Neural progenitor cell (in vitro differentiated cells): ENCODE results near the gene CEBPA.

ENCODE experiments used
- EZH2 ChIP-seq: fragments of 200-600 bp; sonication (generic); IDR thresholded peaks from 2 replicates; pipeline ENCODE4 v1.6.1; 2017; ENCODE audit warnings: antibody characterized with exemption, mild to moderate bottlenecking, moderate library complexity
- TF ChIP-seq, protein P1 (sequence below): fragments of 200-600 bp; sonication (generic); IDR thresholded peaks from 2 replicates; pipeline ENCODE4 v1.5.1; 2017; ENCODE audit warnings: antibody characterized with exemption, mild to moderate bottlenecking

DNA sequence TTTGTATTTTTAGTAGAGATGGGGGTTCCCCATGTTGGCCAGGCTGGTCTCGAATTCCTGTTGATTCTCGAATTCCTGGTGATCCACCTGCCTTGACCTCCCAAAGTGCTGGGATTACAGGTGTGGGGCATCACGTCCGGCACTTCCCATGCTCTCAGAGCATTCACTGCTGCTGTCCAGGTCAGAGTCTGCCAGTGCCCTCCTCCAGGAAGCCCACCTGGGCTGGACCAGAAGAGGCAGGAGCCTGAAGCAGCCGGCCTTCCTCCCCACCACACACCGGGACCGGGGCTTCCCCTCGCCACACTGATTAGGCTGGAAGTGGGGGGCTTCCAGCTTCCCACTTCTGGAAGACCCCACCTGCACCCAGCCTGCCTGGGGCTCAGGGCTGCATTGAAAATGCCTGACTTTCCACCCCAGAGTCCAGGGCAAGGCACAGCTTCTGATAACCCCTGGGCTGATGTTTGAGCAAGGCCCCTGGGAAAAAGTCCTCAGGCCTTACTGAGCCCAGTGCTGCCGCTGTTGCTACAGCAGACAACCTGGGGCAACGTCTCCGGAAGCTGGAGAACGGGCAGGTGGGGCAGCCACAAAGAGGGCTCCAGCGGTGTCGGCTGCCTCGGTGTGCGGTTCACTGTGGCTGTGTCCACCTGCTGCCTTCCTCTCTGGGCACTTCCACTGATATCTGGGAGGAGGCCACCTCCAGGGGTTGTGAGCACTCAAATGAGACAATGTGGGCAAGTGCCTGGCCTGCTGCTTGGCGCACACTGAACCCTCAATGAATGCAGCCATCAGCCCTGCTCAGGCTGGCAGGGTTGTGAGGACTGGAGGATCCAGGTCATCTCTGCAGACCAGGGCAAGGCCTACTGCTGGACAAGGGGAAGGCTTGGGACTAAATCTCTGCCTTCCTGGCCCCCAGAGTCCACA lies 22.6 kb downstream of the CEBPA start:
- TF ChIP-seq, protein P1, sequence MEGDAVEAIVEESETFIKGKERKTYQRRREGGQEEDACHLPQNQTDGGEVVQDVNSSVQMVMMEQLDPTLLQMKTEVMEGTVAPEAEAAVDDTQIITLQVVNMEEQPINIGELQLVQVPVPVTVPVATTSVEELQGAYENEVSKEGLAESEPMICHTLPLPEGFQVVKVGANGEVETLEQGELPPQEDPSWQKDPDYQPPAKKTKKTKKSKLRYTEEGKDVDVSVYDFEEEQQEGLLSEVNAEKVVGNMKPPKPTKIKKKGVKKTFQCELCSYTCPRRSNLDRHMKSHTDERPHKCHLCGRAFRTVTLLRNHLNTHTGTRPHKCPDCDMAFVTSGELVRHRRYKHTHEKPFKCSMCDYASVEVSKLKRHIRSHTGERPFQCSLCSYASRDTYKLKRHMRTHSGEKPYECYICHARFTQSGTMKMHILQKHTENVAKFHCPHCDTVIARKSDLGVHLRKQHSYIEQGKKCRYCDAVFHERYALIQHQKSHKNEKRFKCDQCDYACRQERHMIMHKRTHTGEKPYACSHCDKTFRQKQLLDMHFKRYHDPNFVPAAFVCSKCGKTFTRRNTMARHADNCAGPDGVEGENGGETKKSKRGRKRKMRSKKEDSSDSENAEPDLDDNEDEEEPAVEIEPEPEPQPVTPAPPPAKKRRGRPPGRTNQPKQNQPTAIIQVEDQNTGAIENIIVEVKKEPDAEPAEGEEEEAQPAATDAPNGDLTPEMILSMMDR: no peak
- no peak for TF ChIP-seq EZH2
